Stimulated activated CD4-positive, alpha-beta T cell treated with anti-CD3 and anti-CD28 coated beads, Interleukin-15, amount 100 ng/mL, for 24 hours (primary cell): ENCODE data around the gene PWWP2A.
"Not testable (repeated sequence)": the region's sequence is repeated elsewhere in the genome, so short reads cannot be mapped to it uniquely, and the experiment has no call there.

Experiments used
- DNase-seq: peaks from one replicate; pipeline ENCODE4 v3.0.0-alpha.2; 2020

PWWP2A gene, protein sequence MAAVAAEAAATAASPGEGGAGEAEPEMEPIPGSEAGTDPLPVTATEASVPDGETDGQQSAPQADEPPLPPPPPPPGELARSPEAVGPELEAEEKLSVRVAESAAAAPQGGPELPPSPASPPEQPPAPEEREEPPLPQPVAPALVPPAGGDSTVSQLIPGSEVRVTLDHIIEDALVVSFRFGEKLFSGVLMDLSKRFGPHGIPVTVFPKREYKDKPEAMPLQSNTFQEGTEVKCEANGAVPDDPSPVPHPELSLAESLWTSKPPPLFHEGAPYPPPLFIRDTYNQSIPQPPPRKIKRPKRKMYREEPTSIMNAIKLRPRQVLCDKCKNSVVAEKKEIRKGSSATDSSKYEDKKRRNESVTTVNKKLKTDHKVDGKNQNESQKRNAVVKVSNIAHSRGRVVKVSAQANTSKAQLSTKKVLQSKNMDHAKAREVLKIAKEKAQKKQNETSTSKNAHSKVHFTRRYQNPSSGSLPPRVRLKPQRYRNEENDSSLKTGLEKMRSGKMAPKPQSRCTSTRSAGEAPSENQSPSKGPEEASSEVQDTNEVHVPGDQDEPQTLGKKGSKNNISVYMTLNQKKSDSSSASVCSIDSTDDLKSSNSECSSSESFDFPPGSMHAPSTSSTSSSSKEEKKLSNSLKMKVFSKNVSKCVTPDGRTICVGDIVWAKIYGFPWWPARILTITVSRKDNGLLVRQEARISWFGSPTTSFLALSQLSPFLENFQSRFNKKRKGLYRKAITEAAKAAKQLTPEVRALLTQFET

DNA sequence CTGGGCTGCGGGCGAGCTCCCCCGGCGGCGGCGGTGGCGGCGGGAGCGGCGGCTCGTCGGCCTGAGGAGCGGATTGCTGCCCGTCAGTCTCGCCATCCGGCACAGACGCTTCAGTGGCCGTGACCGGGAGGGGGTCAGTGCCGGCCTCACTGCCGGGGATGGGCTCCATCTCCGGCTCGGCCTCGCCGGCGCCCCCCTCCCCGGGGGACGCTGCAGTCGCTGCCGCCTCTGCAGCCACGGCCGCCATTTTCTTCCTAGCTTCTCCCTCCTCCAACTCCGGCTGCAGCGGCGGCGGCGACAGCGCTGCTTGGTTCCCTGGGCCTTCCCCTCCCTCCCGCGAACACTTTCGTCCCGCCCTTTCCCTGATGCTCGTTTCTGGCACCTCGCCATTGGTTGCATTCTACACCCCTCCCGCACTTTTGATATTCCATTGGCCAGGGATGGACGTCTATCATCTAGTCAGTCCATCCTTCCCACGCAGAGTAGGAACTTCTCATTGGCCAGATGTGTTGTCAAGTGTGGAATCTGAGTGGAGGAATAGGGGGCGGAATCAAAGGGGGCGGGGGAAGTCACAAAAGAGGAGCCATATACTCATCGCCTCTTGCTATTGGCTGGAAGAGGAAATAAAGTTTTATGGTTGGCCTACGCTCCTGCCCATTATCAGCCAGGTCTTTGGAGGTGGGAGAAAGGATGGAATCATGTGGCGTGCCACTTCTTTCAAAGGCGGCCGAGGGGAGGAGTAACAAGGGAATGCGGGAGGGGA, at the start of gene PWWP2A:
Gene PWWP2A (minus strand): TSS at position 309 of the 763 bp plus-strand sequence. CDS start 62 bp downstream, at position 247.
- peak; percentile 97 for DNase-seq

DNA sequence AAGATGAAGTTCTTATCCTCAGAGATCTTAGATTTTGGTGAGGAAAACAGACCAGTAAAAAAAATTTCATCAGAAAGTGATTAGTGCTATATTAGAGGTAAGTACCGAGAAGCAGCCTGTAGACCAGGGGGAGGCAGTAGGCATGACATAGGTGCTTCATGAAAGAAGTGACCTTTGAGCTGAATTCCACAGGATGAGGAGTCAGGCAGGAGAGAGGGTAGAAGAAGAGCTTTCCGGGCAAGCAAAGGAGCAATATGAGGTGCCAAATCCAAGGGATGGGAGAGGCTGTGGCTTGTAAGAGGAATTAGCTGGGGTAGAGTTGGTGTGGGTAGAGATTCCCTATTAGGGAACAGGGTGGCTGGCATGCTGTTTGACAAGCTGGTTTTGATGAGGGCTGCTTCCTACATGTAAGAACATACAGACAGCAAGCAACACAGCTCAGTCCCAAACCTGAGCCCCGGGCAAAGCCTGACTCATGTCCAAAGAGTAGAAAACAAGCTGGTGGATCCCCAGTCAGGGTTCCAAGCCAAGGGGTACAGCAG, 48.4 kb upstream of the PWWP2A start:
- no peak for DNase-seq

DNA sequence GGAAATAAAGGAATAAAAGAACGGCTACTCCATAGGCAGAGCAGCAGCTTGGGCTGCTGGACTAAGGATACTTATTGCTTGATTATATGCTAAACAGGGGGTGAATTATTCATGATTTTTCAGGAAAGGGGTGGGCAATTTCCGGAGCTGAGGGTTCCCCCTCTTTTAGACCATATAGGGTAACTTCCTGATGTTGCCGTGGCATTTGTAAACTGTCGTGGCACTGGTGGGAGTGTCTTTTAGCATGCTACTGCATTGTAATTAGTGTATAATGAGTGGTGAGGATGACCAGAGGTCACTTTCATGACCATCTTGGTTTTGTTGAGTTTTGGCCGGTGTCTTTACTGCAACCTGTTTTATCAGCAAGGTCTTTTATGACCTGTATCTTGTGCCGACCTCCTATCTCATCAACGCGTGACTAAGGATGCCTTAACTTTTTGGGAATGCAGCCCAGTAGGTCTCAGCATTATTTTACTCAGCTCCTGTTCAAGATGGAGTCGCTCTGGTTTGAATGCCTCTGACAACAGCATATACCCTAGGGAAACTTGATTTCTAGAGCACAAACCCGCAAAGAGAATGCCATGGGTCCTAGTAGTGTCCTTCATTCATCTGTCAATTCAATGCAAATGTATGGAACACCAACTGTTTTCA, 47.8 kb upstream of the PWWP2A start:
- no peak for DNase-seq

DNA sequence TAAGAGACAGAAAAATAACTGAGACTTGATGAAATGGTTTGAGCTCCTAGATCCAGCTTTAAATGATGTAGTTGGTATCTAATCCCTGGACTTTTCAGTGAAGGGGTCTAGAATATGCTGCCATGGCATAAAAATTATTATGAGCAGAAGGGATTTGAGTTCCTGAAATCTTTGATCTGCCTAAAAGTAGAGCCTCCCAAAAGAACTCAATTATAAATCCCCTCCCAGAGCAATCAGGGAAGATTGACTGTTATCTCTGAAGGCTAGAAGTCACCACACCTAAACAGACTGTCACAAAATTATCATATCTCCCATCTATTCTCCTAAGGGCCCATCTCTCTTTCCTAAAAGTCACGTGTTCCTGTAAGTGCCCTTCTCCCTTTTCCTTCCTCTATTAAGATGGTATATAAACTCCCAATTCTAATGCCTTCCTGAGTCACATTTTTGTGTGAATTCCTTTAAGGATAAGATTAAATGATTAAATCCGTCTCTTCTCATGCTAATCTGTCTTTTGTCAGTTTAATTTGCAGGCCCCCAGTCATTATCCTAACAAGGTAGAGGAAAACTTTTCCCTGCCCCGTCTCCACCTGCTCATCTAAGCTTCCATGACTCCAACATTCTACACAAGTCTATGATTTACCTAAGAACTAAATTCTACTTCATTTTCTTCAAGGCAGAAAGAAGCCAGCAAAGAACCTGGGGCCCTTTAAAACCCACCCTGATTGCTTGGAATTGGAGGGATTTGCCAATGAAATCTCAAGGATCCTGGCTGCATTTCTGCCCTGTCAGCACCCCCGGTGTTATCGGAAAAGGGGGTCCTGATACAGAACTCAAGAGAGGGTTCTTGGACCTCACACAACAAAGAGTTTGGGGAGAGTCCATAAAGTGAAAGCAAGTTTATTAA, 47.1 kb upstream of the PWWP2A start:
- DNase-seq = no peak

DNA sequence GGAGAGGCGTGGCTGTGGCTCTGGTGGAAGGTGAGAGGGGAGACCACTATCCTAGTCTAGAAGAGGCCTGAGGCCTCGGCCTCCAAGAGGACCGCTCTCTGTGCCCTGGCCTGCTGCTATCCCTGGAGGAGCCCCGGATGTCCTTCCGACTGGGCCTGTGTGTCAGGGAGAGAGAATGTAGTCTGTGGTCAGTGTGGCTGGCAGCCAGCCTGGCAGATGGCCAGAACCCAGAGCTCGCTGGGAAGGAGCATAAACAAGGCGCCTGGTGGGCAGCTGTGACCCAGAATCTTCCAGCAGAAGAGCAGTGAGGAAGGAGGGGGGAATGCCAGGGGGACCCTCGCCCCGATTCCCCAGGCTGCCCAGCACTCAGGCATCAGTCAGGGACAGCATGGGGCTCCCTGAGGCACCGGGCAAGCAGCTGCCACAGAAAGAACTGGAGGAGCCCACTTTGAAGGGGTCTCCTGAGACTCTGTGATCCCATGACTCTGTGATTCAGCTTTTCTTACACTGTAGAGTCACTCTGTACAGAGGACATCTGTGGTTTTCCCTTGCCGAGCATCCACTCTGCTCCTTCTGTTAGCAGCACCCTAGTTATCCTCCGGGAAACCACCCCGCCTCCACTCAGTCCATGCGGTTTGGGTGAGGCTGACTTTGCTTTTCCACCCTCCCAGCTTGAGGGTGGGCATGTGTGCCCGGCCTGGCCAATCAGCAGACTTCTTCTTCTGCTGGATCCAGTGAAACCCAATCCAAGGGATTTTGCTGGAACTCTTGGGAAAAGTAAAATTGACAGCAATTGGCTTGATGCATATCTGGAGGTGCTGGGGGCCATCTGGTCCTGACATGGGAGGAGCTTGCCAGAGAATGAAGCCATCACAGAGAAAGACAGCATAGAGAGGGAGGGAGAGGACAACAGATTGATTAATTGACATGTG, 46.2 kb upstream of the PWWP2A start:
- peak; percentile 7 for DNase-seq

DNA sequence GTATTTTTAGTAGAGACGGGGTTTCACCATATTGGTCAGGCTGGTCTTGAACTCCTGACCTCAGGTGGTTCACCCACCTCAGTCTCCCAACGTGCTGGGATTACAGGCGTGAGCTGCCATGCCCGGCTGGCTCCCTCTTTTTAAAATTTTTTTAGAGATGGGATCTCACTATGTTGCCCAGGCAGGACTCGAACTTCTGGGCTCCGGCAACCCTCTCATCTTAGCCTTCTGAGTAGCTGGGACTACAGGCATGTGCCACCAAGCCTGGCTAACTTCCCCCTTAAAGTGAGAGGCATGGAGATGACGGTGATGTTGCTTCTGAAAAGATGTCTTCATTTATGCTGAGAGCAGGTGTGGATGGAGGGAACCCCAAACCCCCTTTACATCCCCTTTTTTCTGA, 43.7 kb upstream of the PWWP2A start:
- no peak for DNase-seq

DNA sequence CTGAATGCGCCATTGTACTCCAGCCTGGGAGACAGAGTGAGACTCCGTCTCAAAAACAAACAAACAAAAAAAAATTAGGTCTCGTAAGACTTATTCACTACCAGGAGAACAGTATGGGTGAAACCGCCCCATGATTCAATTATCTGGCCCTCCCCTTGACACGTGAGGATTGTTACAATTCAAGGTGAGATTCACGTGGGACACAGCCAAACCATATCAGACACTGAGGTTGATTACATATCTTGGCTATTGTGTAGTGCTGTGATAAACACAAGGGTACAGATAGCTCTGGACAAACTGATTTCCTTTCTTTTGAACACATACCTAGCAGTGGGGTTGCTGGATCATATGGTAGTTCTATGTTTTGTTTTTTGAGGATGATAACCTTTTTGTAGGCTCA, 42.4 kb upstream of the PWWP2A start:
- no peak for DNase-seq

DNA sequence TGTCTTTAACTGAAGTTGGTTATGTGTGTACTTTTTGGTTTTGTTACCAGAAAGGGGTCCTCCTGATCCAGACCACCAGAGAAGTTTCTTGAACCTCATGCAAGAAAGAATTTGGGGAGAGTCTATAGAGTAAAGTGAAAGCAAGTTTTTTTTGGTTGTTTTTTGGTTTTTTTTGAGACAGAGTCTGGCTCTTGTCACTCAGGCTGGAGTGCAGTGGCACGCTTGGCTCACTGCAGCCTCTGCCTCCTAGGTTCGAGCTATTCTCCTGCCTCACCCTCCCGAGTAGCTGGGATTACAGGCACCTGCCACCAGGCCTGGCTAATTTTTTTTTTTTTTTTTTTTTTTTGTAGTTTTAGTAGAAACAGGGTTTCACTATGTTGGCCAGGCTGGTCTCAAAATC, 41.6 kb upstream of the PWWP2A start:
- not testable (repeated sequence) for DNase-seq

DNA sequence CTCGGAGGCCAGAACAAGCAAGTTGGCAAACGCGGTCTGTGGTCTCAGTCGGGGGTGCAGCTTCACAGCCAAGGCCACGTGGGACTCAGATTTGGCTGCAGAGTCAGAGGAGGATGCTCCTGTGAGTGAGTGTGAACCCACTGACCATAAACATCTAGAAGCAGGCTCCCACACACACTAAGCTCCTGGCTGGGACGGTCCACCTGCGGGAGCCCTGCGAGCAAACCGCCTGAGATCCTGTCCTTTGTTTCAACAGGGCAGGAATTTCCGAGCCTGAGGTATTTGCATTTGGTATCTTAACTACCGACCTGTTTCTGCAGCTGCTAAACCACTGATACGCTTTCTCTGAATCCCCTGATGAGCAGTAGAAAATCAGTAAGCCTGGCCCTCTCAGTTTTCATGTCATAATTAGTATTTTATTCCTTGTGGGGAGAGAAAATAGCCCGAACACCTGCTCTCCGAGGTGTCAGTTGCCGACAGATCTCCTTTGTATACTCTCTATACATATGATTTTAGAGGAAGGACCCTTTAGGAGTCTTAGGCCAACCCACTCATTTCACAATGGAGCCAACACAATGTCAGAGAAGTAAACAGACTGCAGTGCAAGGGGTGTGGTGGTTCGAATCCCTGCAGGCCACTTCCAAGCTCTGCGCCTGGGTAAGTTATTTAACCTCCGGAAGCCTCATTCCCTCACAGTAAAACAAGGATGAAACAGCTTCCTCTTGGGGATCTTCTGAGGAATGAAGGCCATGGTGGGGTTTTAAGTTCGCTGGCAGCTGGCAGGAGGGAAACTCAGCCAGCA, 40.9 kb upstream of the PWWP2A start:
- no peak for DNase-seq

DNA sequence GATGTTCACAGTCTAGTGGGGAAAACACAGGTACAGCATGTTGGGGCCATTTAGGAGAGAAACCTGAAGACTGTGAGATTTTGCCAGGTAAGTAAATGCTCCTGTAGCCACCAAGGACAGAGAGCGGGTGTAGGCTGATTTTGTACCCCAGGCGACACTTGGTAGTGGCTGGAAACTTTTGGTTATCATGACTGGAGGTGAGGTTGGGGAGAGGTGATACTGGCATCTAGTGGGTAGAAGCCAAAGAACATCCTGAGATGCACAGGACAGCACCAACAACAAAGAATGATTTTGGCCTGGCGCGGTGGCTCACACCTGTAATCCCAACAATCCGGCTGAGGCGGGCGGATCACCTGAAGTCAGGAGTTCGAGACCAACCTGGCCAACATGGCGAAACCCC, 38.8 kb upstream of the PWWP2A start:
- no peak for DNase-seq

DNA sequence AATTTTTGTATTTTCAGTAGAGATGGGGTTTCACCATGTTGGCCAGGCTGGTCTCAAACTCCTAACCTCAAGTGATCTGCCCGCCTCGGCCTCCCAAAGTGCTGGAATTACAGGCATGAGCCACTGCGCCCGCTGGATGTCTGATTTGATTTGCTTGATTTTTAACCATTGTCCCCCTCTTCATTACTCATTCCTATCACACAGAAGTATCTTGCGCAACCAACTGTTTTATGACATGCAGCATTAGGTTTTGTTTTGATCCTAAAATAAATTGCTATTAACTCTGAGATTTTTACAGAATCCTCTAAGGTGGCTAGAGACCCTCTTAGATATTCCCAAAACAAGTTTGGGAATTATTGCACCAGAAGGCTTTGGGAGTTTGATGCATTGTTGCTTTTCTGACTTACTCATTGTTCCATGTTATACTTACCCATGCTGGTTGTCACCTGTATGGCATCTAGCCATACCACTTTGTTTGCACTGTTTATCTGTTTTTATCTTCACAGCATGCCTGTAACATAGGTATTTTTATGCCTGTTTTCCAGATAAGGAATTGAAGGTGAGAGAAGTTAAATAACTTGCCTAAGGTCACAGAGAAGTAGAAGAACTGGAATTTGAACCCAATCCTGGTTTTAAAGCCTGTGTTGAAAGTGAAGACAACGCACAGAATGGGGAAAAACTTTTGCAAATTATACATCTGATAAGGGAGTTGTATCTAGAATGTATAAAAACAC, 35.9 kb upstream of the PWWP2A start:
- no peak for DNase-seq

DNA sequence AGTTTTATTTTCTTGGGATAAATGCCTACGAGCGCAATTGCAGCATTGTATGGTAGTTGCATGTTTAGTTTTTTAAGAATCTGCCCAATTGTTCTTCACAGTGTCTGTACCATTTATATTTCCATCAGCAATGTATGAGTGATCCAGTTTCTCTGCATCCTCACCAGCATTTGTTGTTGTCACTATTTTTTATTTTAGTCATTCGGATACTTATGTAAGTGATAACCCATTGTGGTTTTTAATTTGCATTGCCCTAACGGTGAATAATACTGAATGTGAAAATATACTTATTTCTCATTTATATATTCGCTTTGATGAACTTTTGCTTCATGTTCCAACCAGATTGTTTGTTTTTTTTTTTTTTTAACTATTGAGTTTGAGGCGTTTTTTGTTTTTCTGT, 33.7 kb upstream of the PWWP2A start:
- DNase-seq = no peak

DNA sequence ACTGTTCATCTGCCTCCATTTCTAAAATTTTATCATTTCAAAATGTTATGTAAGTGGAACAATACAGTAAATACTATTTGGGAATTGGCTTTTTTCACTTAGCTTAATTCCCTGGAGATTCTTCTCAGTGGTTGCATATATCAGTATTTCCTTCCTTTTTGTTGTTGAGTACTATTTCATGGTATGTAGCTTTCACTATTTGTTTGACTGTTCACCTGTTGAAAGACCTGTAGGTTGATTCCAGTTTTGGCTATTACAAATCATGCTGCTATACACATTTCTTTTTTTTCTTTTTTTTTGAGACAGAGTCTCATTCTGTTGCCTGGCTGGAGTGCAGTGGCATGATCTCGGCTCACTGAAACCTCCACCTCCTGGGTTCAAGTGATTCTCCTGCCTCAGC, 33.0 kb upstream of the PWWP2A start:
- no peak for DNase-seq

DNA sequence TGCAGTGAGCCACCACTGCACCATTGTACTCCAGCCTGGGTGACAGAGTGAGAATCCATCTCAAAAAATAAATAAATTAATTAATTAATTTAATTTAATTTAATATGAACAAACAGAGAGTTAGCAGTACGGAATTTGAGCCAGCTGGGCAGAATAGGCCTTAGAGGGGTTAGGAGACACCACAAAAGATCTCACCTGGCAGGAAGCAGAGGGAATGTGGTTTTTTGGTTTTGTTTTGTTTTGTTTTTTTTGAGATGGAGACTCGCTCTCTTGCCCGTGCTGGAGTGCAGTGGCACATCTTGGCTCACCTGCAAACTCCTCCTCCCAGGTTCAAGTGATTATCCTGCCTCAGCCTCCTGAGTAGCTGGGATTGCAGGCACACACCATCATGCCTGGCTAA, 31.8 kb upstream of the PWWP2A start:
- no peak for DNase-seq

DNA sequence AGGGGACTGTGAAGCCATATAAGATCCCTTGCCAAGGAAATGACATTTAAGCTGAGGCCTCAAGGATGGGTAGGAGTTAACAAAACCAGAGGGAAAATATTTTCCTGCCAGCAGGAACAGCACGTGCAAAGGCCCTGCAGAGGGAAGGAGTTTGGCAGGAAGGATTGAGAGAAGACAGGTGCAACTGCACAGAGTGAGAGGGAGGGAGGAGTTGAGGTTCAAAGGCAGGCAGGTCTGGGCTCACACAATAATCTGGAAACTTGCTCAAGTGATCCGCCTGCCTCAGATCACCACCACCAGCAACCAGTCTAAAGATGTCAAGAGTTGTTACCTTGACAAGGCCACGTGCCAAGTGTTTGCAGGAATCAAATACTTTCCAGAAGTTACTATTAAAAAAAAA, 31.1 kb upstream of the PWWP2A start:
- no peak for DNase-seq

DNA sequence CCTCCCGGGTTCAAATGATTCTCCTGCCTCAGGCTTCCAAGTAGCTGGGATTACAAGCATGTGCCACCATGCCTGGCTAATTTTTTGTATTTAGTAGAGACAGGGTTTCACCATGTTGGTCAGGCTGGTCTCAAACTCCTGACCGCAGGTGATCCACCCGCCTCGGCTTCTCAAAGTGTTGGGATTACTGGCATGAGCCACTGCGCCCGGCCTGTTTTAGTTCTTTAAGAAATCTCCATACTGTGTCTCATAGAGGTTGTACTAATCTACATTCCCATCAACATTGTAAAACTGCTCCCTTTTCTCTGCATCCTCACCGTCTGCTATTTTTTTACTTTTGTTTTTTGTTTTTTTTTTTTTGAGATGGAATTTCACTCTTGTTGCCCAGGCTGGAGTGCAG, 25.2 kb upstream of the PWWP2A start:
- not testable (repeated sequence) for DNase-seq

DNA sequence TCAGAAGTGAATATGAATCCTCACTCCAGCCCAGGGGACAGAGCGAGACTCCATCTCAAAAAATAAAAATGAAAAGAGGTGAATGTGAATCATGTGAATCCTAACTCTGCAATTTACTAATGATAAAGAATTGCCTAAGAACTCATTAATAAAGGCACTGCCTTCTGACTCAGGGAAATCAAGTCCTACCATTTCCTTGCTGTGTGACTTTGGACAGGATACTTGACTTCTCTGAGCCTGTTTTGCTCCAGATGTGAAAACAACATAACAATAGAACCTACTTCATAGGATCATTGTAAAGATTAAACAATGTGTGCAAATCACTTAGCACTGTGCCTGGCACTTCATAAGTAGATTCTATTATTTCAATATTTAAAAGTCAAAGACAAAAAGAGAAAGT, 15.1 kb upstream of the PWWP2A start:
- DNase-seq = no peak

DNA sequence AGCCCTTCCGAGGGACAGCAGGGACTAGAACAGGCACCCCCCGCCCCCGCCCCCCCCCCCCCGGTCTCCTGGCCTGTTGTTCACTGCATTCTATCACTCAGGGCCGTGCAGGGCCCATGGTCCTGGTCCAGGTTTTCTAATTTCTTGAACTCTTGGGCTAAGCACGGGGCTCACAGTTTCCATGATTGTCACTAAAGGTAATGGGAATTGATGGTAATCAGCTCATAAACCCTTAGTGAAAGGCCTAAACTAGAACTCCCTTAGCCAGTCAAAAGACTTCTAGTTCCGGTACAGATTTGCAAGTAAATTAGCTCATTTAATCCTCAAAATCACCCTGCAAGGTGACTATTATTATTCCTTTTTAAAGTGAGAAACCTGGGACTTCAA, 14.7 kb upstream of the PWWP2A start:
- no peak for DNase-seq
